ENCODE results near the gene RIMBP2.

Gene RIMBP2

GRCh38 chr12:130356222-130356621, 359.9 kb downstream of the RIMBP2 start:
- DNase-seq (ENCODE audit: low read depth) = no peak
- H3K4me3 ChIP-seq (ENCODE audit: control insufficient read depth, low read depth, low read length) = no peak overlapping the region
- no peak for TF ChIP-seq CTCF (conservative IDR thresholded peaks at IDR 0.05; ENCODE audit: control insufficient read depth, insufficient read depth, low read depth, low read length)

- no peak for TF ChIP-seq CTCF (conservative IDR thresholded peaks at IDR 0.05; ENCODE audit: control insufficient read depth, insufficient read depth, low read depth, low read length)
- no peak overlapping the region for H3K4me3 ChIP-seq (ENCODE audit: control insufficient read depth, low read depth, low read length)
- DNase-seq (ENCODE audit: low read depth) = no peak
Observed at GRCh38 chr12:130354407-130354806, 361.7 kb downstream of the RIMBP2 start.

GRCh38 chr12:130353081-130353480, 363.0 kb downstream of the RIMBP2 start:
- no peak for TF ChIP-seq CTCF (conservative IDR thresholded peaks at IDR 0.05; ENCODE audit: control insufficient read depth, insufficient read depth, low read depth, low read length)
- no peak overlapping the region for H3K4me3 ChIP-seq (ENCODE audit: control insufficient read depth, low read depth, low read length)
- no peak for DNase-seq (ENCODE audit: low read depth)

- H3K4me3 ChIP-seq (ENCODE audit: control insufficient read depth, low read depth, low read length) = no peak overlapping the region
- no peak for TF ChIP-seq CTCF (conservative IDR thresholded peaks at IDR 0.05; ENCODE audit: control insufficient read depth, insufficient read depth, low read depth, low read length)
- no peak for DNase-seq (ENCODE audit: low read depth)
Observed at GRCh38 chr12:130351326-130351725, 364.8 kb downstream of the RIMBP2 start.

- TF ChIP-seq CTCF (conservative IDR thresholded peaks at IDR 0.05; ENCODE audit: control insufficient read depth, insufficient read depth, low read depth, low read length) = no peak
- H3K4me3 ChIP-seq (ENCODE audit: control insufficient read depth, low read depth, low read length) = no peak overlapping the region
- DNase-seq (ENCODE audit: low read depth) = no peak
Observed at GRCh38 chr12:130350715-130351114, 365.4 kb downstream of the RIMBP2 start.

GRCh38 chr12:130347588-130347987, 368.5 kb downstream of the RIMBP2 start:
- TF ChIP-seq CTCF (conservative IDR thresholded peaks at IDR 0.05; ENCODE audit: control insufficient read depth, insufficient read depth, low read depth, low read length) = no peak
- no peak overlapping the region for H3K4me3 ChIP-seq (ENCODE audit: control insufficient read depth, low read depth, low read length)
- no peak for DNase-seq (ENCODE audit: low read depth)

Measured in fibroblast of mammary gland (primary cell).